GM23248 (cell line): ENCODE results near the gene PTCD2.

Source experiments
- EZH2 ChIP-seq: fragments of 200-600 bp; sonication (generic); IDR thresholded peaks from 2 replicates; pipeline ENCODE4 v1.6.1; 2018; ENCODE audit warnings: antibody characterized with exemption, mild to moderate bottlenecking; ENCODE audit not compliant: insufficient read depth, poor library complexity, severe bottlenecking
- EZH2phosphoT487 ChIP-seq: fragments of 200-600 bp; sonication (generic); IDR thresholded peaks from 2 replicates; pipeline ENCODE4 v1.6.1; 2018; ENCODE audit warnings: antibody characterized with exemption, moderate library complexity, mild to moderate bottlenecking, low read depth; ENCODE audit not compliant: insufficient read depth

GRCh38 chr5:72351376-72351775 lies 31.2 kb downstream of the PTCD2 start:
- no peak for TF ChIP-seq EZH2
- no peak for TF ChIP-seq EZH2phosphoT487
